OCI-LY7 (cell line): ENCODE results near the gene TREML4.

Experiments used
- EZH2phosphoT487 ChIP-seq: fragments of 200-600 bp; sonication (generic); IDR thresholded peaks from 2 replicates; pipeline ENCODE4 v1.6.1; 2018; ENCODE audit warnings: low read depth, borderline replicate concordance, mild to moderate bottlenecking, mixed run types, antibody characterized with exemption, low read length, moderate library complexity, mixed read lengths
- TF ChIP-seq, protein P1 (sequence below): fragments of 200-600 bp; sonication (generic); conservative IDR thresholded peaks from 2 replicates; pipeline ENCODE4 v1.5.1; 2014; ENCODE audit warnings: mild to moderate bottlenecking, antibody characterized with exemption, low read length, moderate library complexity, mixed read lengths

DNA sequence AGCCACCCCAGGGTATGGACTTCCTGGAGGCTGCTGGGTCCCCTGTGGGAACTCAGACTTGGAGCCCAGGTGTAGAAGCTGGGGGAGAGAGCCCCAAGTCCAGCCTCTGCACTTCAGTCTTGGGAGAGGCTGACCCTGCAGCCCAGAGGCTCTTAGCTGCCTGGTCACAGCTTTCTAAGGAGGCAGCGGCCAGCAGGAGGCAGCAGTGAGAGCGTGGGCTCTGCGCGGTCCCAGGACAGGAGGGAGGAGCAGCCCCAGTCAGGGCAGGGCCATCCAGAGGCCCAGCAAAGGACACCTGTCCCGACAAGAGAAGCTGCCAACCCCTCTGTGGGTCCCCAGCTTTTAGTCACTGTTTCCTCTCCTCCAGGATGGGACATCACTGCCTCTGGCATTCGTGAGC lies 36.6 kb upstream of the TREML4 start:
- TF ChIP-seq, protein P1, sequence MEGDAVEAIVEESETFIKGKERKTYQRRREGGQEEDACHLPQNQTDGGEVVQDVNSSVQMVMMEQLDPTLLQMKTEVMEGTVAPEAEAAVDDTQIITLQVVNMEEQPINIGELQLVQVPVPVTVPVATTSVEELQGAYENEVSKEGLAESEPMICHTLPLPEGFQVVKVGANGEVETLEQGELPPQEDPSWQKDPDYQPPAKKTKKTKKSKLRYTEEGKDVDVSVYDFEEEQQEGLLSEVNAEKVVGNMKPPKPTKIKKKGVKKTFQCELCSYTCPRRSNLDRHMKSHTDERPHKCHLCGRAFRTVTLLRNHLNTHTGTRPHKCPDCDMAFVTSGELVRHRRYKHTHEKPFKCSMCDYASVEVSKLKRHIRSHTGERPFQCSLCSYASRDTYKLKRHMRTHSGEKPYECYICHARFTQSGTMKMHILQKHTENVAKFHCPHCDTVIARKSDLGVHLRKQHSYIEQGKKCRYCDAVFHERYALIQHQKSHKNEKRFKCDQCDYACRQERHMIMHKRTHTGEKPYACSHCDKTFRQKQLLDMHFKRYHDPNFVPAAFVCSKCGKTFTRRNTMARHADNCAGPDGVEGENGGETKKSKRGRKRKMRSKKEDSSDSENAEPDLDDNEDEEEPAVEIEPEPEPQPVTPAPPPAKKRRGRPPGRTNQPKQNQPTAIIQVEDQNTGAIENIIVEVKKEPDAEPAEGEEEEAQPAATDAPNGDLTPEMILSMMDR: peak; percentile 73
- no peak for TF ChIP-seq EZH2phosphoT487
